BE2C (cell line): ENCODE data around the gene IGF2R.

Source experiments
- DNase-seq: peaks from one replicate; pipeline ENCODE4 v3.0.0-alpha.2; 2020
- H3K27me3 ChIP-seq: fragments of 250-450 bp; sonication (Bioruptor Pico); 2 replicates; pipeline ENCODE4 v1.5.1; 2020; ENCODE audit warnings: mild to moderate bottlenecking
- H3K36me3 ChIP-seq: fragments of 250-450 bp; sonication (Bioruptor Pico); 2 replicates; pipeline ENCODE4 v1.5.1; 2020; ENCODE audit warnings: mild to moderate bottlenecking
- H3K4me1 ChIP-seq: fragments of 250-450 bp; sonication (Bioruptor Pico); 2 replicates; pipeline ENCODE4 v1.5.1; 2020
- H3K4me3 ChIP-seq: 2 replicates; pipeline ENCODE4 v1.5.1; 2011; ENCODE audit warnings: low read depth, low read length
- H3K9me3 ChIP-seq: fragments of 250-450 bp; sonication (Bioruptor Pico); 2 replicates; pipeline ENCODE4 v1.5.1; 2020
- TF ChIP-seq, protein P1 (sequence below): IDR thresholded peaks from 2 replicates; pipeline ENCODE4 v1.5.1; 2012; ENCODE audit warnings: mild to moderate bottlenecking, low read depth, low read length

Gene IGF2R

DNA sequence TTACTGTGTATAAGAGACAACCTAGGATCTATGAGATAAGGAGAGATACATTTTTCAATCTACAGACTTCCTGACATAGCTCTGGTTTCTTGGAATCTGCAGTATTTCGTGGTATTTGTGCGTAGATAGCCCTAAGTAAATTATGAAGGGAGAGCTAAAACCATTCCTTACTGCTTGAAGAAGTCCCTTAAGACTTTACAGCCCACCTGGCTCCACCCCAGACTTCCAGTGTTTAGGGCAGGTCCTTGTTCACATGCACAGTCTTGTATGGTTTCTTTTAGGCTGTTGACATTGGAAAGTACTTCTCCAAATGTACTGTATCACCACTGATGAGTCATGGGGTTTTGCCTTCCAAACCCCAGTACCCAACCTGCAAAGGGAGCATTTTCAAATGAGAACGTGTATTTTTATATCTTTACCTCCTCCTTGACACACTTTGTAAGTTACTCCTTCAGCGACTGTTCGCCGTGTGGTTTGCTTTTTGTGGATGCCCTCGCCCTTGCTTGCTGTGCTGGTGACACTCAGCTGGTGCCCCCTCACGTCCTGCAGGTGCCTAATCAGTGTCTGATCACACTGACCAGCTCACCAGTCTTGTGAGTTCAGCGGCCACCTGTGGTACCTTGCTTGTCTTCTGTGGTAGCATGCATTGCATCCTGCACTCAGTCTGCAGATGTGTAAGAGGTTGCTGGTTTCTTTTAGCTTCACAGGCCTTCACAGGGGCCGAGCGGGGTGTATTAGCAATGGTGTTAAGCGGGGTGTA is 73.3 kb downstream of the IGF2R start:
- TF ChIP-seq, protein P1, sequence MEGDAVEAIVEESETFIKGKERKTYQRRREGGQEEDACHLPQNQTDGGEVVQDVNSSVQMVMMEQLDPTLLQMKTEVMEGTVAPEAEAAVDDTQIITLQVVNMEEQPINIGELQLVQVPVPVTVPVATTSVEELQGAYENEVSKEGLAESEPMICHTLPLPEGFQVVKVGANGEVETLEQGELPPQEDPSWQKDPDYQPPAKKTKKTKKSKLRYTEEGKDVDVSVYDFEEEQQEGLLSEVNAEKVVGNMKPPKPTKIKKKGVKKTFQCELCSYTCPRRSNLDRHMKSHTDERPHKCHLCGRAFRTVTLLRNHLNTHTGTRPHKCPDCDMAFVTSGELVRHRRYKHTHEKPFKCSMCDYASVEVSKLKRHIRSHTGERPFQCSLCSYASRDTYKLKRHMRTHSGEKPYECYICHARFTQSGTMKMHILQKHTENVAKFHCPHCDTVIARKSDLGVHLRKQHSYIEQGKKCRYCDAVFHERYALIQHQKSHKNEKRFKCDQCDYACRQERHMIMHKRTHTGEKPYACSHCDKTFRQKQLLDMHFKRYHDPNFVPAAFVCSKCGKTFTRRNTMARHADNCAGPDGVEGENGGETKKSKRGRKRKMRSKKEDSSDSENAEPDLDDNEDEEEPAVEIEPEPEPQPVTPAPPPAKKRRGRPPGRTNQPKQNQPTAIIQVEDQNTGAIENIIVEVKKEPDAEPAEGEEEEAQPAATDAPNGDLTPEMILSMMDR = no peak
- no peak for DNase-seq
- peaks cover 52% of the 10 kb centered on the region for H3K36me3 ChIP-seq

DNA sequence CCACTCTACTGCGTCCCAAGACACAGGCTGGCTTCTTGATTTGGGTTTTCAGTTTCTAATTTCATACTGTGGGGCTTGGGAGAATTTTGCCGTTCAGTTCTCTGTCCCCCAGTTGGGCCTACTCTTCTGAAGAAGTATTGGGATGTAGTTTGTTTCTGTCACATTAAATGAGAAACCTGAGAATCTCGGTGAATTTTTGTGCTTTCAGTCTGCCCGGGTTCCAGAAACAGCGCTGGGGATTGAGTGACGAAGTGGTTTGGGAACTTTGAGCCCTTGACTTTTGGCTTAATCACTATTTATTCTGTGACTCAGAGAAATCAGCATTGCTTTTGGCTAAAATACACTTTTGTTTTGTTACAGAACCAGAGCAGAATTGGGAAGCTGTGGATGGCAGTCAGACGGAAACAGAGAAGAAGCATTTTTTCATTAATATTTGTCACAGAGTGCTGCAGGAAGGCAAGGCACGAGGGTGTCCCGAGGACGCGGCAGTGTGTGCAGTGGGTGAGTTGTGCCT is 74.0 kb downstream of the IGF2R start:
- TF ChIP-seq, protein P1 = no peak
- H3K4me3 ChIP-seq = no peak overlapping the region
- H3K9me3 ChIP-seq = no peaks in the 10 kb centered on the region
- no peaks in the 10 kb centered on the region for H3K27me3 ChIP-seq
- H3K4me1 ChIP-seq = no peaks in the 10 kb centered on the region
- no peak for DNase-seq
- H3K36me3 ChIP-seq = peaks cover 55% of the 10 kb centered on the region

More for the DNA sequence above, 73.3 kb downstream of the IGF2R start:
- Histone ChIP-seq H3K27me3 (no peaks in the 10 kb centered on the region), H3K4me1 (no peaks in the 10 kb centered on the region), H3K4me3 (no peak overlapping the region), H3K9me3 (no peaks in the 10 kb centered on the region)

DNA sequence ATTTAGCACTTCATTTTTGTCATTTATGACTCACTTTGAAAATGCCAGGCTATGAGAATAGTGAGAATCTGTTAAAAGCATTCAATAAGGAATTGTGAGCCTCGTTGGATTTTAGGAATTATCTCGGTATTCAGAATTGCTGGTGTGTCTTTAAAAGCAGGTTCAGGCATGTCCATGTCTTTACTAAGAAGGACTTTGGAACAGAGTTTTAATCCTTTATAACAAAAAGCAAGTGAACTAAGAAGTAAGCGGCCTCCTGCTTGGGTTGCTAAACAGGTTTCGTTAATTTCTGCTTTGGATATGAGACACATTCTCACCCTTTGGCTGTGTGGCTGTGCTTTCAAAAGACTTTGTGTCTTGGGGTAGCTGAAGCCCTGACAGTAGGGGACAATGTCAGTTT is 74.9 kb downstream of the IGF2R start:
- no peak for DNase-seq
- H3K4me1 ChIP-seq = no peaks in the 10 kb centered on the region
- H3K27me3 ChIP-seq = no peaks in the 10 kb centered on the region
- H3K9me3 ChIP-seq = no peaks in the 10 kb centered on the region
- H3K4me3 ChIP-seq = no peak overlapping the region
- TF ChIP-seq, protein P1 = no peak
- H3K36me3 ChIP-seq = peaks cover 65% of the 10 kb centered on the region

DNA sequence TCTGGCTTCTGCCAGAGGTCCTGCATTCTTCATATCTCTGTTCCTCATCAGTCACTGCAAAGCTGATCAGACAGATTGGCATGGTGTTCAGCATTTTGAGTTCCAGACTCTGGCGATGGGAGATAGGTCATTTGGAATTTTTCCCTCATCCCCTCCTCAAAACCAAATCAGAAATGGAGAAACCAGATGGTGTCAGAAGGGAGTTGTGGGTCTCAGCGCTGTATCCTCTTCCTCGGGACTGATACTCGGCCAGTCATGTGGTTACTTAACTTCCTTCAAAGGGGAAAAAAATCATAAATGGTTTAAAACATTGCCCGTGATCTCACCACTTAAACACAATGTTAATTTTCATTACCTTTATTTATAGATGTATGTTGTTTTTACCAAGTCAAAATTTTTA is 75.8 kb downstream of the IGF2R start:
- no peak overlapping the region for H3K4me3 ChIP-seq
- peaks cover 70% of the 10 kb centered on the region for H3K36me3 ChIP-seq
- H3K4me1 ChIP-seq = no peaks in the 10 kb centered on the region
- TF ChIP-seq, protein P1 = no peak
- H3K9me3 ChIP-seq = no peaks in the 10 kb centered on the region
- no peaks in the 10 kb centered on the region for H3K27me3 ChIP-seq
- DNase-seq = no peak

DNA sequence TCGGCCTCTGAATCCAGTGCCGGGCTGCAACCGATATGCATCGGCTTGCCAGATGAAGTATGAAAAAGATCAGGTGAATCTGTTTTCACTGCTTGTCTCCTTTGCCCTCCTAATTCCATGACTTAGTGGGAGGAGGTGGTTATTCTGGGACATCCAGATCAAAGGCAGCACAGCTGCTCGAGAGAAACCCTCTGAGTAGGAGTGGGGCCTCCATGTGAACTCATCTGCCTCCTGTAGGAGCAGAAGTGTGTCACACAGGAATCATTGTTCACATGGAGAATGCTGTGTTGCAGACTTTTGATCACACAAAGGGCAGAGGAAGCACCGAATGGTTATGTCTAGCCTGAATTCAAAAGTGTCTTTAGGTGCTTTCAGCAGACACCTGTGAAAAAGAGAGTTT is 79.6 kb downstream of the IGF2R start:
- DNase-seq = no peak
- H3K4me3 ChIP-seq = no peak overlapping the region
- no peaks in the 10 kb centered on the region for H3K4me1 ChIP-seq
- no peaks in the 10 kb centered on the region for H3K9me3 ChIP-seq
- H3K27me3 ChIP-seq = no peaks in the 10 kb centered on the region
- peaks cover 55% of the 10 kb centered on the region for H3K36me3 ChIP-seq
- TF ChIP-seq, protein P1 = no peak

DNA sequence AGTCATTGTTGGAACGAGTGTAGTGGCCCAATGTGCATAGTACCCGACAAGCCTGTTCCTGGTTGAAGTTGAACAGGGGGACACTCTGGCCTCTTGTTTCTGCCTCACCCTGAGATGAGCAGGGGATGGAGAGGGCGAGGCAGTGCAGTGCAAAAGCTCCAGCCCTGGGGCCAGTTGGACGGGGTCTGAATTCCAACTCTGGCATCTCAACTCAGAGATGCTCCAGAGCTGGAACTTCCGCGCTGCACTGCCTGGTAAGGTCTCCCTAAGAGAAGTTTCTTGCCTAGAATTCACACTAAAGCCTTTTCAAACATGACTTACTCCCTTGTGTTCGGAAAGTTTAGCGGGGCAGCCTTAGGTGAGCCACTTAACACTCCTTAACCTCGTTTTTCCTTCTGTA is 80.5 kb downstream of the IGF2R start:
- Histone ChIP-seq H3K36me3 (peaks cover 52% of the 10 kb centered on the region), H3K9me3 (no peaks in the 10 kb centered on the region), H3K27me3 (no peaks in the 10 kb centered on the region), H3K4me3 (no peak overlapping the region), H3K4me1 (no peaks in the 10 kb centered on the region)
- no peak for DNase-seq
- TF ChIP-seq, protein P1 = no peak
